ENCODE measurements around the gene DCDC2C.

Gene DCDC2C

DNA sequence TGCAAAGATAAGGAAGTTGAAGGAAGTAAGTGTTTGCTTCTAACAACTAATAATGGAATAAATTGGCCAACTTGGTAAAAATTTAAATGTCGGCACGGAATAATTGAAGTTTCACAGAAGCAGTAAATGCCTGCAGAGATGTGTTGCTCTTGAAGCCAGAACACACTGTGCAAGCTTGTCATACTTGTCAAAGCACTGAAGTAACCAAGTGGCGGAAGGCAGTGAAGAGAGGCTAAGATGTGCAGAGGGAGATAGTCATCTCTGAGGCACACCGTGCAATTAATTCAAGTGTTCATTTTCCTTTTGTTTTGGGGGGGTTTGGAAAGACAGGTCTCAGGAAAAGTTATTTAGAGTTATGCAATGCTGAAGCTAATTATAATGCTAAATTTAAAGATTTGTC lies 5.2 kb downstream of the DCDC2C start:
- DNase-seq (ENCODE audit: extremely low read depth in 1 of 2, low read depth in 1 of 2): no peak

- no peak for DNase-seq (ENCODE audit: extremely low read depth in 1 of 2, low read depth in 1 of 2)
These were observed 5.8 kb downstream of the DCDC2C start for GRCh38 chr2:3709225-3709624.

DNA sequence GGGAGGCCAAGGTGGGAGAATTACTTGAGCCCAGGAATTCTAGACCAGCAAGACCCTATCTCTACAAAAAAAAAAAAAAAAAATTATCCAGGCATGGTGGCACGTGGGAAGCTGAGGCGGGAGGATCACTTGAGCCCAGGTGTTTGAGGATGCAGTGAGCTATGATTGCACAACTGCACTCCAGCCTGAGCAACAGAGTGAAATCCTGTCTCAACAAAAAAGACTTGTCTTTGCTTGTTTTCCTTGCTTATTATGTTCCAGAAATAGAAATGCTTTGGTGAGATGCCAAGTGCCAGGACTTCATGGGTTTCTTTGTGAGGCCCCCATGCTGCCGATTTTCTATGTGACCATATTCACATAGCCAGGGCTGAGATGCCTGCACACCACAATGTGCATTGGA lies 9.0 kb downstream of the DCDC2C start:
- no peak for DNase-seq (ENCODE audit: extremely low read depth in 1 of 2, low read depth in 1 of 2)

GRCh38 chr2:3712831-3713503 lies 9.6 kb downstream of the DCDC2C start:
- DNase-seq (ENCODE audit: extremely low read depth in 1 of 2, low read depth in 1 of 2): no peak

DNA sequence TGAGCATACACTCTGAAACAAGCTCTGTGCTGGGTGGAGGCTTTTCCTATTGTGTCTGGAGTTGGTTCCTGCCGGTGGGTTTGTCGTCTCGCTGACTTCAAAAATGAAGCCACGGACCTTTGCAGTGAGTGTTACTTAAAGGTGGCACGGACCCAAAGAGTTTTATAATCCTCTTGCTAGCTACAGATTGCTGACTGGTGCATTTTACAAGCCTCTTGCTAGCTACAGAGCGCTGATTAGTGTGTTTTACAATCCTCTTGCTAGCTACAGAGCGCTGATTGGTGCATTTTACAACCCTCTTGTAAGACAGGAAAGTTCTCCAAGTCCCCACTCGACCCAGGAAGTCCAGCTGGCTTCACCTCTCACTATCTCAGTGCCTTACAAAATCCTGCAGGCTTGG lies 15.3 kb downstream of the DCDC2C start:
- DNase-seq (ENCODE audit: extremely low read depth in 1 of 2, low read depth in 1 of 2): no peak

DNA sequence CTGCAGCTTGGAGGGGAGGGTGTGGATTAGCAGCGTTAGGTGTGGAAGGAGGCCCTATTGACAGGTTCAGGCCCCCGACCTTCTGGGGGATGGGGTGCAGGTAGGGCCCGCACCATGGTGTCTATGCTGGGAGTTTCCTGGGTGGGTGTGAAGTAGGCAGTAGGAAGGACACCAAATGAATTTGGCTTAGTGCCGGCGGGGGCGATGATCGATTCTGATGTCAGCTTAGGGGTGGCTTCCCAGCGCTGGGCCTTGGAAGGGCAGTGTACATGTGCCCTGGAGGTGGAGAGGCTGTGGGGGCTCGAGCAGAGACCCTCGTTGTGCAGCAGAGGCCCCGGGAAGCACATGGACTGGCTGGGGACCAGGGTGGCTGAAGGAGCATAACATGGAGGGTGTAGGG lies 21.6 kb downstream of the DCDC2C start:
- no peak for DNase-seq (ENCODE audit: extremely low read depth in 1 of 2, low read depth in 1 of 2)

- no peak for DNase-seq (ENCODE audit: extremely low read depth in 1 of 2, low read depth in 1 of 2)
These were observed 22.3 kb downstream of the DCDC2C start for GRCh38 chr2:3725458-3726250.

GRCh38 chr2:3726511-3726910 lies 23.1 kb downstream of the DCDC2C start:
- DNase-seq (ENCODE audit: extremely low read depth in 1 of 2, low read depth in 1 of 2): no peak

GRCh38 chr2:3727397-3728045 lies 24.1 kb downstream of the DCDC2C start:
- DNase-seq (ENCODE audit: extremely low read depth in 1 of 2, low read depth in 1 of 2): no peak

GRCh38 chr2:3728104-3729054 lies 25.0 kb downstream of the DCDC2C start:
- no peak for DNase-seq (ENCODE audit: extremely low read depth in 1 of 2, low read depth in 1 of 2)

GRCh38 chr2:3729055-3729448 lies 25.7 kb downstream of the DCDC2C start:
- no peak for DNase-seq (ENCODE audit: extremely low read depth in 1 of 2, low read depth in 1 of 2)

DNA sequence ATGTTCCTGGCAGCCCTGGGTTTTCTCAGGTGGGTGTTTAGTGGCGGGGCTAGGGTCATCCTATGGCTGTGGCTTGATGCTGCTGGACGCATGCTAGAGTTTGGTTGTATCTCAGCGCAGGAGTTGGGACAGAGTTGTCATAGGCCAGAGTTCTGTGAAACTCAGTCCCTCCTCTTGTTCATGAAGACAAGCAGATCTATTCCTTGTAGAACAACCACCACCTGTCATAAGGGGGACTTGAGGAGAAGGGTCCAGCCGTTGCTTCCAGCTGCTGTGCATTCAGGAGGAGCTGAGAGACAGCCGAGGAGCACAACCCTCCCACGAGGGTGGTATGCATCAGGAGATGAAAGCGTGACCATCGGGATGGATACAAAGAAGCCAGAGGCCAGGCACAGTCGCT lies 26.4 kb downstream of the DCDC2C start:
- DNase-seq (ENCODE audit: extremely low read depth in 1 of 2, low read depth in 1 of 2): no peak

DNA sequence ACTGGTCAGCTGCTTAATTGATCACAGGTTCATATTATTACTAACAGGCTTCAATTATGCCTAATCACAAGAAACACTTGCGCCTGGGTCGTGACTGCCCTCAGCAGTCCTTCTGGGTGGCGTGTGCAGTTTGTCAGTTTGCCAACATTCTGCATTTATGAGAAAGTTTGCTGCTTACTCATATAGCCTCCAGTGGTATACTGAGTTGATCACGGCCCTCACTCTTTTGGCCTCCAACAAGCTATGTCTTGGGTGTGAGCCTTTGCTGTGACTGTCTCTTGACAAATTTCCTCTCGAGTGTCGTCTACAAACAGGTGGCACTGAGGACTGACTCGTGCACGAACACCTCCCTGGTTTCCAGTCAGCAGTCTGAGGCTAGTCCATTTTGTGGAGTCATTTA lies 27.3 kb downstream of the DCDC2C start:
- DNase-seq (ENCODE audit: extremely low read depth in 1 of 2, low read depth in 1 of 2): no peak

- no peak for DNase-seq (ENCODE audit: extremely low read depth in 1 of 2, low read depth in 1 of 2)
These were observed 28.5 kb downstream of the DCDC2C start for GRCh38 chr2:3731829-3732228.

DNA sequence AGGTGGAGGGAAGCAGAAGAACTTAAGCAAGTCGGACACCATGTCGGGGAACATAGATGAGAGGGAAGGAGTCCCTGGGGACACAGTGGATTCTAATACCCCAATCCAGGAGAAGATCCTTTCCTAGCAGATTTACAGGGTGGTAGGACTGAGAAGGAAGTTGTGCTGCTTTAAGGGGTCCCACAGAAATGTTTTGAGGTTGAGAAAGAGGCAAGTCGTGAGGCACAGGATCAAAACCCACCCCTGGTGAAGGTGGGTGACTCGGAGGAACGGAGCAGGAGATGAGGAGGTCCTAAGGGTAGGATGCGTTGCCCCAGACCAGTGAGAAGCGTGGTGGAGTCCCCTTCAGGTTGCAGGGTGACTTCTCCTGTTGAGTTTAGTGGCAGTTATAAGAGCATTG lies 32.7 kb downstream of the DCDC2C start:
- no peak for DNase-seq (ENCODE audit: extremely low read depth in 1 of 2, low read depth in 1 of 2)

DNA sequence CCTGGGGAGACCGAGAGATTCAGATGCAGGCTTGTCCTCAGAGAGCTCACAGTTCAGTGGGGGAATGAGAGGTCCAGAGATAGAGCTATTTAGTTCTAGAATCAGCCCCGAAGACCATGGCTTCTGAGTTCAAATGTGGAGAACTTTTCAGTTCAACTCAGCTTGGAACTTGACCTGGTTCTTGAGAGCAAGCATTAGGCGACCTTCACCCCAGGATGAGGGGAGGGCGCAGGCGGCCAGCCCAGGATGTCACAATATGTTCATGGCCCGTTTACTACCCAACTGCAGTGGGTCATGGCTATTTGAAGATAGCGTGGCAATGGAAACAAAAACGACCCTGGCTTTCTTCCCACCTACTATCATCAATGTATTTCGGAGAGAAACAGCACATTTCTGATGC lies 33.8 kb downstream of the DCDC2C start:
- no peak for DNase-seq (ENCODE audit: extremely low read depth in 1 of 2, low read depth in 1 of 2)

DNA sequence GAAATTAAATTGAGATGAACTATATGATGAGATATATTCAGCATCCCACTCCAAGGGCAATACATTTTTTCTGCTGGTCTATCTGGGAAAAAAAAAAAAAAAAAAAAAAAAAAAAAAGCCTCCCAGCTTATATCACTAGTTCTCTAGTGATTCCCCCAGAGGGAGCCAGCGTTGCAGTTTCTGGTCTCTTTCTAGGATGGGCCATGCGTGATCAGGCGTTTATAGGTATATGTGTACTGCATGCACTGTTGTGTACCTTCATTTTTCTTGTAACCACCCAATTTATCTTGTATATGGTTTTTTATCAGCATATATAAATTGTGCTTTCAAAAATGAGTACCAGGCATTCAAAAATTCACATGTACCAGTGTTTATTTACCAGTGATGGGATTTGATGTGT lies 35.1 kb downstream of the DCDC2C start:
- no peak for DNase-seq (ENCODE audit: extremely low read depth in 1 of 2, low read depth in 1 of 2)

GRCh38 chr2:3739313-3739712 lies 35.9 kb downstream of the DCDC2C start:
- no peak for DNase-seq (ENCODE audit: extremely low read depth in 1 of 2, low read depth in 1 of 2)

- no peak for DNase-seq (ENCODE audit: extremely low read depth in 1 of 2, low read depth in 1 of 2)
These were observed 38.0 kb downstream of the DCDC2C start for GRCh38 chr2:3741396-3741795.

- DNase-seq (ENCODE audit: extremely low read depth in 1 of 2, low read depth in 1 of 2): no peak
These were observed 38.7 kb downstream of the DCDC2C start for GRCh38 chr2:3741867-3742602.

Data from activated CD8-positive, alpha-beta memory T cell treated with anti-CD3 and anti-CD28 coated beads for 1 hour (primary cell).